Sigmoid colon (tissue), 4 donors: ENCODE measurements around the gene MTCL1.

Source experiments
- EP300 ChIP-seq, 4 donors: sonication (generic); formaldehyde crosslinking; IDR thresholded peaks; one replicate each; pipeline ENCODE4 v1.6.1; 2017; ENCODE audit warnings: antibody characterized with exemption in 4 of 4
- POLR2A ChIP-seq, 2 donors: fragments of 450-650 bp; IDR thresholded peaks; one replicate each; pipeline ENCODE4 v1.6.1; 2016; ENCODE audit warnings: antibody characterized with exemption in 2 of 2, mild to moderate bottlenecking in 2 of 2, moderate library complexity in 2 of 2
- TF ChIP-seq, protein P1 (sequence below), 4 experiments: fragments of 450-650 bp in 3 of 4; fragments of 200-600 bp in 1 of 4; IDR thresholded peaks; one replicate each; pipeline ENCODE4 v1.5.1; 2016 to 2019; ENCODE audit warnings: antibody characterized with exemption in 4 of 4, mild to moderate bottlenecking in 3 of 4, moderate library complexity in 2 of 4

DNA sequence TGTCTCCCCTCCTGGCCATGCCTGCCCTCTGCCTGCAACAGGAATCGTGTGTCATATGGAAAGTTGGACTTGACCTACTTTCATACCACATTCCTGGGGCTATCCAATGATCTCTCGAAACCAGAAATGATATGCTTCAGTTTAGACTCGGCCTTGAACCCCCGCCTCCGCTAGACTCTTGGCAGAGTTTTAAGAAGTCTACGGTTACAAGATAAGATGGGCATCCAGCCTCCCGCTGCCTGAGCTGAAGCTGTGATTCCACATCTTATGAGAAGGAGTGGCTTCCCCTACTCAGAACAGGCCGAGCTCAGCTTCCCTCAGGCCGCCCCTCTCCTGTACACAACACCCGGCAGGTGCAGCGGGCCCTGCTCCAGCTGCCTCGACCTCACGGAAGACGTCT, 73.9 kb downstream of the MTCL1 start:
- TF ChIP-seq POLR2A (IDR thresholded peaks at IDR 0.05) (no peak), EP300 (IDR thresholded peaks at IDR 0.05) (no peak)
- TF ChIP-seq, protein P1, sequence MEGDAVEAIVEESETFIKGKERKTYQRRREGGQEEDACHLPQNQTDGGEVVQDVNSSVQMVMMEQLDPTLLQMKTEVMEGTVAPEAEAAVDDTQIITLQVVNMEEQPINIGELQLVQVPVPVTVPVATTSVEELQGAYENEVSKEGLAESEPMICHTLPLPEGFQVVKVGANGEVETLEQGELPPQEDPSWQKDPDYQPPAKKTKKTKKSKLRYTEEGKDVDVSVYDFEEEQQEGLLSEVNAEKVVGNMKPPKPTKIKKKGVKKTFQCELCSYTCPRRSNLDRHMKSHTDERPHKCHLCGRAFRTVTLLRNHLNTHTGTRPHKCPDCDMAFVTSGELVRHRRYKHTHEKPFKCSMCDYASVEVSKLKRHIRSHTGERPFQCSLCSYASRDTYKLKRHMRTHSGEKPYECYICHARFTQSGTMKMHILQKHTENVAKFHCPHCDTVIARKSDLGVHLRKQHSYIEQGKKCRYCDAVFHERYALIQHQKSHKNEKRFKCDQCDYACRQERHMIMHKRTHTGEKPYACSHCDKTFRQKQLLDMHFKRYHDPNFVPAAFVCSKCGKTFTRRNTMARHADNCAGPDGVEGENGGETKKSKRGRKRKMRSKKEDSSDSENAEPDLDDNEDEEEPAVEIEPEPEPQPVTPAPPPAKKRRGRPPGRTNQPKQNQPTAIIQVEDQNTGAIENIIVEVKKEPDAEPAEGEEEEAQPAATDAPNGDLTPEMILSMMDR (IDR thresholded peaks at IDR 0.05): no peak
